Endodermal cell (in vitro differentiated cells): ENCODE results near the gene PCDHGB2. TPM values are rescaled to one million over a fixed set of nuclear protein-coding genes. Genes with fewer than 3 reads are reported as not detected.
"Not testable (repeated sequence)": the region's sequence is repeated elsewhere in the genome, so short reads cannot be mapped to it uniquely, and the experiment has no call there.

Experiments
- DNase-seq: peaks from one replicate; pipeline ENCODE4 v3.0.0-alpha.2; 2017
- H3K27ac ChIP-seq: 2 replicates; pipeline ENCODE4 v1.5.1; 2013; ENCODE audit warnings: mild to moderate bottlenecking, low read depth, low read length, moderate library complexity
- H3K27me3 ChIP-seq: 2 replicates; pipeline ENCODE4 v1.6.1; 2013; ENCODE audit warnings: mild to moderate bottlenecking, low read length, moderate library complexity; ENCODE audit not compliant: insufficient read depth, control insufficient read depth, poor library complexity, severe bottlenecking
- H3K36me3 ChIP-seq: 2 replicates; pipeline ENCODE4 v1.7.0; 2013; ENCODE audit warnings: mild to moderate bottlenecking, low read length, moderate library complexity; ENCODE audit not compliant: control insufficient read depth, insufficient read depth
- H3K4me1 ChIP-seq: one replicate; pipeline ENCODE4 v1.7.0; 2013; ENCODE audit warnings: low read length; ENCODE audit not compliant: control insufficient read depth, insufficient read depth
- H3K4me3 ChIP-seq: 2 replicates; pipeline ENCODE4 v1.5.1; 2013; ENCODE audit warnings: mild to moderate bottlenecking, low read length, moderate library complexity
- H3K9ac ChIP-seq: 2 replicates; pipeline ENCODE4 v1.6.1; 2013; ENCODE audit warnings: mild to moderate bottlenecking, low read length, moderate library complexity; ENCODE audit not compliant: poor library complexity, severe bottlenecking; ENCODE audit errors: extremely low read depth
- H3K9me3 ChIP-seq: 2 replicates; pipeline ENCODE4 v1.6.1; 2013; ENCODE audit warnings: mild to moderate bottlenecking, low read length, moderate library complexity; ENCODE audit not compliant: control insufficient read depth
- H3K27ac Mint-ChIP-seq: 2 replicates; pipeline ENCODE4 v1.8.0; 2020; ENCODE audit warnings: mixed read lengths
- H3K27me3 Mint-ChIP-seq: 2 replicates; pipeline ENCODE4 v1.8.0; 2021; ENCODE audit warnings: mild to moderate bottlenecking, mixed read lengths; ENCODE audit not compliant: insufficient read depth
- H3K36me3 Mint-ChIP-seq: 2 replicates; pipeline ENCODE4 v1.8.0; 2020; ENCODE audit warnings: low read depth, mixed read lengths
- H3K4me1 Mint-ChIP-seq: 2 replicates; pipeline ENCODE4 v1.8.0; 2020; ENCODE audit warnings: mixed read lengths
- H3K4me3 Mint-ChIP-seq: 2 replicates; pipeline ENCODE4 v1.8.0; 2020; ENCODE audit warnings: mild to moderate bottlenecking, moderate library complexity, mixed read lengths
- H3K9me3 Mint-ChIP-seq: 2 replicates; pipeline ENCODE4 v1.8.0; 2020; ENCODE audit warnings: mild to moderate bottlenecking, mixed read lengths
- CTCF ChIP-seq: fragments of 200-600 bp; sonication (generic); conservative IDR thresholded peaks from 2 replicates; pipeline ENCODE4 v1.5.0; 2021; ENCODE audit warnings: antibody characterized with exemption, mild to moderate bottlenecking
- WGBS, 2 experiments: methylation state at CpG; one replicate each; pipeline versions ENCODE4 v1.1.5 to v1.1.7; 2013; ENCODE audit warnings: missing lambda C conversion rate in 2 of 2, mixed read lengths in 1 of 2; ENCODE audit not compliant: insufficient coverage in 1 of 2, insufficient read length in 1 of 2; 5-methylcytosine and 5-hydroxymethylcytosine counted together
- total RNA-seq, 2 donors: library from RNA; stranded (reverse); fragmentation: NEBNext Ultra II Directional in 1 of 2; extraction: Animal tissue kit (Norgen Biotek cat#: 25700) in 1 of 2; gene quantifications; 2 replicates in 1 of 2; 3 replicates in 1 of 2; pipeline ENCODE4 v1.2.1, GENCODE V29; 2021

PCDHGB2 gene
- total RNA-seq, 2 donors from 2014 or later = 1.6 to 5.2 TPM

GRCh38 chr5:141345327-141345726 is 14.5 kb upstream of the PCDHGB2 start:
- H3K36me3 ChIP-seq = no peaks in the 10 kb centered on the region
- no peak for TF ChIP-seq CTCF
- no peak overlapping the region for H3K9ac ChIP-seq
- H3K27me3 ChIP-seq = no peaks in the 10 kb centered on the region
- Mint-ChIP-seq H3K27me3 (peaks cover 5% of the 10 kb centered on the region), H3K4me1 (no peaks in the 10 kb centered on the region), H3K36me3 (peaks cover 29% of the 10 kb centered on the region), H3K4me3 (no peak overlapping the region), H3K27ac (no peak overlapping the region), H3K9me3 (peaks cover 58% of the 10 kb centered on the region)
- 83 to 92% methylated on average over 12 to 20 of the region's 20 CpGs for WGBS, 2 experiments
- no peaks in the 10 kb centered on the region for H3K4me1 ChIP-seq
- no peak for DNase-seq
- peaks cover 54% of the 10 kb centered on the region for H3K9me3 ChIP-seq
- no peak overlapping the region for H3K27ac ChIP-seq
- H3K4me3 ChIP-seq = peak overlapping the region; percentile 77

- not testable (repeated sequence) for H3K27ac Mint-ChIP-seq, H3K27ac ChIP-seq, H3K4me1 ChIP-seq, H3K9ac ChIP-seq, H3K4me1 Mint-ChIP-seq, H3K4me3 Mint-ChIP-seq, DNase-seq, H3K27me3 Mint-ChIP-seq, H3K27me3 ChIP-seq, H3K36me3 ChIP-seq
- Histone ChIP-seq H3K4me3 (peak overlapping the region; percentile 24), H3K9me3 (peaks cover 61% of the 10 kb centered on the region)
- peaks cover 34% of the 10 kb centered on the region for H3K36me3 Mint-ChIP-seq
- peaks cover 60% of the 10 kb centered on the region for H3K9me3 Mint-ChIP-seq
- 91 to 100% methylated on average over 8 to 24 of the region's 35 CpGs for WGBS, 2 experiments
Observed at GRCh38 chr5:141346017-141346416, 13.8 kb upstream of the PCDHGB2 start.

GRCh38 chr5:141349917-141350619 is 9.7 kb upstream of the PCDHGB2 start, which contains the start of gene PCDHGB1:
Gene PCDHGB1, plus strand, starts transcription at chr5:141350099. Its CDS starts 162 bp downstream, at chr5:141350261.
- no peaks in the 10 kb centered on the region for H3K4me1 Mint-ChIP-seq
- H3K4me3 Mint-ChIP-seq = peak within 1 kb of the TSS; percentile 57
- TF ChIP-seq CTCF = peak; percentile 84
- Histone ChIP-seq H3K27me3 (no peaks in the 10 kb centered on the region), H3K36me3 (no peaks in the 10 kb centered on the region), H3K27ac (no peak within 1 kb of the TSS), H3K4me1 (no peaks in the 10 kb centered on the region), H3K9me3 (peaks cover 72% of the 10 kb centered on the region), H3K4me3 (peak within 1 kb of the TSS; percentile 4), H3K9ac (no peak within 1 kb of the TSS)
- no peak within 1 kb of the TSS for H3K27ac Mint-ChIP-seq
- peaks cover 56% of the 10 kb centered on the region for H3K36me3 Mint-ChIP-seq
- H3K9me3 Mint-ChIP-seq = peaks cover 57% of the 10 kb centered on the region
- 80 to 85% methylated on average over 24 to 29 of the region's 29 CpGs for WGBS, 2 experiments
- peak; percentile 89 for DNase-seq
- peaks cover 1% of the 10 kb centered on the region for H3K27me3 Mint-ChIP-seq
